Stimulated activated CD8-positive, alpha-beta memory T cell treated with anti-CD3 and anti-CD28 coated beads, Interleukin-7, amount 100 ng/mL, for 4 hours (primary cell): Measurements from ENCODE around the gene FRMD7.
"Not testable (repeated sequence)": the region's sequence is repeated elsewhere in the genome, so short reads cannot be mapped to it uniquely, and the experiment has no call there.

Experiments
- DNase-seq, 2 donors: peaks; one replicate each; pipeline ENCODE4 v3.0.0-alpha.2; 2020; ENCODE audit warnings: low read depth in 2 of 2

The FRMD7 gene

GRCh38 chrX:132093239-132093860, 34.5 kb downstream of the FRMD7 start:
- DNase-seq = no peak

- DNase-seq = peak; percentile 12 to 17
These were observed 35.3 kb downstream of the FRMD7 start for GRCh38 chrX:132092439-132093065.

- DNase-seq = no peak
These were observed 37.2 kb downstream of the FRMD7 start for GRCh38 chrX:132090403-132091159.

- no peak for DNase-seq
These were observed 39.0 kb downstream of the FRMD7 start for GRCh38 chrX:132088864-132089263.

- no peak for DNase-seq
These were observed 41.1 kb downstream of the FRMD7 start for GRCh38 chrX:132086672-132087071.

- no peak for DNase-seq
These were observed 42.0 kb downstream of the FRMD7 start for GRCh38 chrX:132085786-132086185.

- DNase-seq = no peak
These were observed 49.9 kb downstream of the FRMD7 start for GRCh38 chrX:132077912-132078311.

GRCh38 chrX:132077414-132077813, 50.4 kb downstream of the FRMD7 start:
- DNase-seq = no peak

GRCh38 chrX:132071254-132071653, 56.6 kb downstream of the FRMD7 start:
- DNase-seq = no peak

- no peak for DNase-seq
These were observed 59.4 kb downstream of the FRMD7 start for GRCh38 chrX:132068405-132068804.

- no peak for DNase-seq
These were observed 64.0 kb downstream of the FRMD7 start for GRCh38 chrX:132063862-132064261.

- no peak for DNase-seq
These were observed 64.5 kb downstream of the FRMD7 start for GRCh38 chrX:132063334-132063733.

GRCh38 chrX:132059973-132060540, 67.8 kb downstream of the FRMD7 start:
- no peak for DNase-seq

- no peak for DNase-seq
These were observed 68.8 kb downstream of the FRMD7 start for GRCh38 chrX:132058975-132059374.

GRCh38 chrX:132058050-132058449, 69.8 kb downstream of the FRMD7 start:
- no peak for DNase-seq

- not testable (repeated sequence) for DNase-seq
These were observed 76.0 kb downstream of the FRMD7 start for GRCh38 chrX:132051778-132052177.

- no peak for DNase-seq
These were observed 81.3 kb downstream of the FRMD7 start for GRCh38 chrX:132046533-132046932.

- no peak for DNase-seq
These were observed 82.4 kb downstream of the FRMD7 start for GRCh38 chrX:132045456-132045855.

GRCh38 chrX:132044953-132045352, 82.9 kb downstream of the FRMD7 start:
- DNase-seq = no peak

GRCh38 chrX:132043977-132044376, 83.8 kb downstream of the FRMD7 start:
- no peak for DNase-seq

GRCh38 chrX:132041015-132041414, 86.8 kb downstream of the FRMD7 start:
- no peak for DNase-seq

- no peak for DNase-seq
These were observed 87.8 kb downstream of the FRMD7 start for GRCh38 chrX:132040066-132040465.
